Right atrium auricular region (tissue), 2 donors: ENCODE data around the gene BCLAF1. TPM values are rescaled to one million over a fixed set of nuclear protein-coding genes. Genes with fewer than 3 reads are reported as not detected.

Experiments used
- DNase-seq: peaks from one replicate; pipeline ENCODE4 v3.0.0-alpha.2; 2019; ENCODE audit warnings: low spot score
- H3K27ac ChIP-seq, 2 donors: fragments of 200-600 bp; sonication (generic); 1 replicate in 1 of 2; 2 replicates in 1 of 2; pipeline ENCODE4 v1.5.1; 2016 to 2019
- H3K27me3 ChIP-seq, 2 donors: fragments of 200-600 bp; sonication (generic); one replicate each; pipeline versions ENCODE4 v1.5.1 to v1.6.0; 2017 to 2019
- H3K36me3 ChIP-seq: fragments of 200-600 bp; sonication (generic); one replicate; pipeline ENCODE4 v1.5.1; 2016
- H3K4me1 ChIP-seq, 2 donors: fragments of 200-600 bp; sonication (generic); one replicate each; pipeline versions ENCODE4 v1.5.1 to v1.6.0; 2017 to 2019
- H3K4me3 ChIP-seq, 2 donors: fragments of 200-600 bp; sonication (generic); 1 replicate in 1 of 2; 2 replicates in 1 of 2; pipeline ENCODE4 v1.5.1; 2017 to 2019; ENCODE audit warnings: mild to moderate bottlenecking in 1 of 2, moderate library complexity in 1 of 2
- H3K9me3 ChIP-seq, 2 donors: fragments of 200-600 bp; sonication (generic); one replicate each; pipeline ENCODE4 v1.5.1; 2019
- CTCF ChIP-seq, 2 donors: fragments of 200-600 bp; sonication (generic); IDR thresholded peaks; one replicate each; pipeline ENCODE4 v1.5.1; 2019; ENCODE audit warnings: antibody characterized with exemption in 2 of 2
- total RNA-seq, 2 donors: library from RNA; depleted of rRNA; stranded (reverse); fragments of >200 nt; gene quantifications; one replicate each; pipeline ENCODE4 v1.1.0, GENCODE V29; 2016

The BCLAF1 gene, protein sequence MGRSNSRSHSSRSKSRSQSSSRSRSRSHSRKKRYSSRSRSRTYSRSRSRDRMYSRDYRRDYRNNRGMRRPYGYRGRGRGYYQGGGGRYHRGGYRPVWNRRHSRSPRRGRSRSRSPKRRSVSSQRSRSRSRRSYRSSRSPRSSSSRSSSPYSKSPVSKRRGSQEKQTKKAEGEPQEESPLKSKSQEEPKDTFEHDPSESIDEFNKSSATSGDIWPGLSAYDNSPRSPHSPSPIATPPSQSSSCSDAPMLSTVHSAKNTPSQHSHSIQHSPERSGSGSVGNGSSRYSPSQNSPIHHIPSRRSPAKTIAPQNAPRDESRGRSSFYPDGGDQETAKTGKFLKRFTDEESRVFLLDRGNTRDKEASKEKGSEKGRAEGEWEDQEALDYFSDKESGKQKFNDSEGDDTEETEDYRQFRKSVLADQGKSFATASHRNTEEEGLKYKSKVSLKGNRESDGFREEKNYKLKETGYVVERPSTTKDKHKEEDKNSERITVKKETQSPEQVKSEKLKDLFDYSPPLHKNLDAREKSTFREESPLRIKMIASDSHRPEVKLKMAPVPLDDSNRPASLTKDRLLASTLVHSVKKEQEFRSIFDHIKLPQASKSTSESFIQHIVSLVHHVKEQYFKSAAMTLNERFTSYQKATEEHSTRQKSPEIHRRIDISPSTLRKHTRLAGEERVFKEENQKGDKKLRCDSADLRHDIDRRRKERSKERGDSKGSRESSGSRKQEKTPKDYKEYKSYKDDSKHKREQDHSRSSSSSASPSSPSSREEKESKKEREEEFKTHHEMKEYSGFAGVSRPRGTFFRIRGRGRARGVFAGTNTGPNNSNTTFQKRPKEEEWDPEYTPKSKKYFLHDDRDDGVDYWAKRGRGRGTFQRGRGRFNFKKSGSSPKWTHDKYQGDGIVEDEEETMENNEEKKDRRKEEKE
- 10 to 100 TPM; 47.9 to 49.4 TPM for total RNA-seq

DNA sequence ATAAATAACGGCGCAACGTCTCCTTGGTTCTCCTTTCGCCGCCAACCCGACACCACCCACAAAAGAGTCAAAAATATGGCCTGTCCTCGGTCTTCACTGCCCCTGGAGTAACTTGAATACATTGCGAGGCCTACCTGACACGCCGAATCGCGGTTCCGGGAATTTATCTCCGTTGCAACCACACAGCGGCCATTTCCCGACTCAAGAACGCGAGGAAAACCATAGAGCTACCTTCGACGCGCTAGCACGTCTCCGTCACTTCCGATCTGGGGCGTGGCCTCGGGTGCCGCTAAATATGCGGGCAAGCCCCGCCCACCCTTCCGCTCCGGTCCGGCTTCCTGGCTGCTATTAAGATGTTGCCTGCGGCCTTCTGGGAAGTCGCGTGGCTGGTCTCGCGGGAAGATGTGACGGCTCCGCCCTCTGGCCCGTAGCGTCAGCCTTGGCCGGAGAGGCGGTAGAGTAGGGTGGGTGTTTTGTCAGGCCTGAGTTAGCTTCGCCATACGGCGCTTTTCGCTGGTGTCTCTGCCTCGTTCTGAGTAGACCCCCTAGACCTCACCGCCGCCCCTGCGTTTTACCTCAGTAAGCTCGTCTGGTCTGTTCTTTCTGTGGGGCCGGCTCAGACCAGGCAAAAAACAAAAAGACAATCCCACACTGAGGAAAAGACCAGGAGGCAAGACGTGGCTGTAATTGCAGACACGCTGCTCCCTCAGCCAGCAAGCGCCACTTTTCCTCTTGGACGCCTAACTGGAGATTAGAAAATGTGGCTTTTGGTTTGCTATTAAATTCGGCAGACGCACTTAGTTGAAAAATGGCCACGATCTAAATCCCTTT lies at the start of gene BCLAF1:
BCLAF1 (minus strand) TSS at position 268 of the 831 bp plus-strand sequence. CDS start 9,980 bp downstream, outside the sequence.
- H3K27me3 ChIP-seq = no peaks in the 10 kb centered on the region
- peak within 1 kb of the TSS; percentile 100 for H3K27ac ChIP-seq
- no peak for TF ChIP-seq CTCF (IDR thresholded peaks at IDR 0.05)
- no peaks in the 10 kb centered on the region for H3K9me3 ChIP-seq
- DNase-seq = peak; percentile 100
- H3K4me1 ChIP-seq = peaks cover 0 to 47% of the 10 kb centered on the region in 2 donors
- H3K36me3 ChIP-seq = no peaks in the 10 kb centered on the region
- peak within 1 kb of the TSS; percentile 93 to 98 for H3K4me3 ChIP-seq

GRCh38 chr6:136338486-136338885 lies 48.8 kb upstream of the BCLAF1 start:
- Histone ChIP-seq H3K27me3 (no peaks in the 10 kb centered on the region), H3K4me1 (no peaks in the 10 kb centered on the region), H3K27ac (no peak overlapping the region), H3K9me3 (no peaks in the 10 kb centered on the region), H3K36me3 (no peaks in the 10 kb centered on the region), H3K4me3 (no peak overlapping the region)
- no peak for TF ChIP-seq CTCF (IDR thresholded peaks at IDR 0.05)
- DNase-seq = no peak

- H3K36me3 ChIP-seq = no peaks in the 10 kb centered on the region
- H3K27ac ChIP-seq = no peak overlapping the region
- no peak for TF ChIP-seq CTCF (IDR thresholded peaks at IDR 0.05)
- DNase-seq = no peak
- H3K4me3 ChIP-seq = no peak overlapping the region
- H3K27me3 ChIP-seq = no peaks in the 10 kb centered on the region
- no peaks in the 10 kb centered on the region for H3K4me1 ChIP-seq
- no peaks in the 10 kb centered on the region for H3K9me3 ChIP-seq
Measured at GRCh38 chr6:136337606-136338005, 48.0 kb upstream of the BCLAF1 start.

DNA sequence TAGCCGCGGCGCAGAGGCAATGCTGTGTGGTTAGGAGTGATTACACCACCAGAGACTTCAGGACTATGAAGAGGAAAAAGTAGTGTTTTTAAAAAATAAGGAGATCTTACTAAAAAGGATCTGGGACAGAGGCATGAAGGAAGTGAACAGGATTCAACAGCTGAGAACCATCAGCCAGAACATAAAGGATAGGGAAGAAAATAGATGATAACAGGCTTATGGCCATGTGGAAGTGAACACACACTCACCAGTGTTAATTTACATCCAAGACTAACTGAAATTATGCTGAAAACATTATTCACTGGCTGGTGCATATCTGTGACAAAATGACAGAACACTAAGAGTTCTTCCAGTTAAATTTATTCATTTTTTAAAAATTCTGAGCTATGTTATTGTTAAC lies 47.5 kb upstream of the BCLAF1 start:
- no peak overlapping the region for H3K4me3 ChIP-seq
- H3K4me1 ChIP-seq = no peaks in the 10 kb centered on the region
- H3K27ac ChIP-seq = no peak overlapping the region
- no peaks in the 10 kb centered on the region for H3K36me3 ChIP-seq
- no peaks in the 10 kb centered on the region for H3K27me3 ChIP-seq
- TF ChIP-seq CTCF (IDR thresholded peaks at IDR 0.05) = no peak
- H3K9me3 ChIP-seq = no peaks in the 10 kb centered on the region
- DNase-seq = no peak

GRCh38 chr6:136335736-136336363 lies 46.2 kb upstream of the BCLAF1 start:
- H3K27ac ChIP-seq = no peak overlapping the region
- no peak for TF ChIP-seq CTCF (IDR thresholded peaks at IDR 0.05)
- no peak for DNase-seq
- H3K4me1 ChIP-seq = no peaks in the 10 kb centered on the region
- H3K4me3 ChIP-seq = no peak overlapping the region
- no peaks in the 10 kb centered on the region for H3K9me3 ChIP-seq
- no peaks in the 10 kb centered on the region for H3K27me3 ChIP-seq
- no peaks in the 10 kb centered on the region for H3K36me3 ChIP-seq
